Measurements from ENCODE around the gene VAT1L.

DNA sequence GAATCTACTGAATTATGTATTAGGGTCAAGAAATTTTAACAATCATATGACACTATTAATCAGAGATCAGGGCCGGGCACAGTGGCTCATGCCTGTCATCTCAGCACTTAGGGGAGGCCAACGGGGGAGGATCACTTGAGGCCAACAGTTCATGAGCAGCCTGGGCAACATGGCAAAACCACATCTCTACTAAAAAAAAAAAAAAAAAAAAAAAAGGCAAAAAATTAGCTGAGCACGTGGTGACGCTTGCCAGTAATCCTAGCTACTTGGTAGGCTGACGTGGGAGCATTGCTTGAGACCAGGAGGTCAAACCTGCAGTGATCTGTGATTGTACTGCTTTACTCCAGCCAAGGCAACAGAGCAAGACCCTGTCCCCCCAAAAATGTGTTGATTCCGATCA lies 181.5 kb downstream of the VAT1L start:
- TF ChIP-seq EP300 (IDR thresholded peaks at IDR 0.05), result no peak
- TF ChIP-seq, protein P1, sequence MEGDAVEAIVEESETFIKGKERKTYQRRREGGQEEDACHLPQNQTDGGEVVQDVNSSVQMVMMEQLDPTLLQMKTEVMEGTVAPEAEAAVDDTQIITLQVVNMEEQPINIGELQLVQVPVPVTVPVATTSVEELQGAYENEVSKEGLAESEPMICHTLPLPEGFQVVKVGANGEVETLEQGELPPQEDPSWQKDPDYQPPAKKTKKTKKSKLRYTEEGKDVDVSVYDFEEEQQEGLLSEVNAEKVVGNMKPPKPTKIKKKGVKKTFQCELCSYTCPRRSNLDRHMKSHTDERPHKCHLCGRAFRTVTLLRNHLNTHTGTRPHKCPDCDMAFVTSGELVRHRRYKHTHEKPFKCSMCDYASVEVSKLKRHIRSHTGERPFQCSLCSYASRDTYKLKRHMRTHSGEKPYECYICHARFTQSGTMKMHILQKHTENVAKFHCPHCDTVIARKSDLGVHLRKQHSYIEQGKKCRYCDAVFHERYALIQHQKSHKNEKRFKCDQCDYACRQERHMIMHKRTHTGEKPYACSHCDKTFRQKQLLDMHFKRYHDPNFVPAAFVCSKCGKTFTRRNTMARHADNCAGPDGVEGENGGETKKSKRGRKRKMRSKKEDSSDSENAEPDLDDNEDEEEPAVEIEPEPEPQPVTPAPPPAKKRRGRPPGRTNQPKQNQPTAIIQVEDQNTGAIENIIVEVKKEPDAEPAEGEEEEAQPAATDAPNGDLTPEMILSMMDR (IDR thresholded peaks at IDR 0.05), result no peak
